Tibial nerve (tissue), 4 donors: ENCODE results near the gene ZNF213. TPM values are rescaled to one million over a fixed set of nuclear protein-coding genes. Genes with fewer than 3 reads are reported as not detected.
A peak's percentile ranks its signal among the peaks of the same experiment; 100 is the strongest.

Experiments used
- DNase-seq, 2 donors: peaks; one replicate each; pipeline ENCODE4 v3.0.0-alpha.2; 2019; ENCODE audit warnings: low spot score in 2 of 2
- H3K27ac ChIP-seq, 4 donors: fragments of 200-600 bp; sonication (generic) in 3 of 4; one replicate each; pipeline ENCODE4 v1.5.1; 2017 to 2019; ENCODE audit warnings: mild to moderate bottlenecking in 1 of 4
- H3K27me3 ChIP-seq, 2 donors: fragments of 200-600 bp; sonication (generic) in 1 of 2; one replicate each; pipeline versions ENCODE4 v1.5.1 to v1.6.0; 2017 to 2019
- H3K36me3 ChIP-seq, 3 donors: fragments of 200-600 bp; sonication (generic); one replicate each; pipeline ENCODE4 v1.5.1; 2018 to 2019
- H3K4me1 ChIP-seq, 4 donors: fragments of 200-600 bp; sonication (generic) in 3 of 4; one replicate each; pipeline ENCODE4 v1.5.1; 2017 to 2019
- H3K4me3 ChIP-seq, 4 donors: fragments of 200-600 bp; sonication (generic) in 3 of 4; one replicate each; pipeline ENCODE4 v1.5.1; 2017 to 2019; ENCODE audit warnings: mild to moderate bottlenecking in 1 of 4, moderate library complexity in 1 of 4
- H3K9me3 ChIP-seq, 4 donors: fragments of 200-600 bp; sonication (generic) in 3 of 4; one replicate each; pipeline ENCODE4 v1.5.1; 2017 to 2019
- CTCF ChIP-seq, 5 experiments: fragments of 200-600 bp in 3 of 5; fragments of 450-650 bp in 2 of 5; sonication (generic) in 3 of 5; IDR thresholded peaks; one replicate each; pipeline ENCODE4 v1.5.1; 2016 to 2019; ENCODE audit warnings: antibody characterized with exemption in 5 of 5, mild to moderate bottlenecking in 3 of 5, moderate library complexity in 2 of 5
- EP300 ChIP-seq, 2 donors: sonication (generic); formaldehyde crosslinking; IDR thresholded peaks; one replicate each; pipeline ENCODE4 v1.6.1; 2017; ENCODE audit warnings: antibody characterized with exemption in 2 of 2, mild to moderate bottlenecking in 1 of 2
- POLR2A ChIP-seq, 2 donors: fragments of 450-650 bp; IDR thresholded peaks; one replicate each; pipeline ENCODE4 v1.6.1; 2017; ENCODE audit warnings: antibody characterized with exemption in 2 of 2, mild to moderate bottlenecking in 2 of 2, moderate library complexity in 2 of 2
- WGBS, 2 donors: methylation state at CpG; one replicate each; pipeline ENCODE4 v1.1.5; 2018; 5-methylcytosine and 5-hydroxymethylcytosine counted together
- total RNA-seq, 4 donors: library from RNA; depleted of rRNA; stranded (reverse); fragments of >200 nt; gene quantifications; one replicate each; pipeline ENCODE4 v1.1.0, GENCODE V29; 2016

The ZNF213 gene
- total RNA-seq, 4 donors from 2014 or later = 7.7 to 17.1 (median 8.9) TPM

DNA sequence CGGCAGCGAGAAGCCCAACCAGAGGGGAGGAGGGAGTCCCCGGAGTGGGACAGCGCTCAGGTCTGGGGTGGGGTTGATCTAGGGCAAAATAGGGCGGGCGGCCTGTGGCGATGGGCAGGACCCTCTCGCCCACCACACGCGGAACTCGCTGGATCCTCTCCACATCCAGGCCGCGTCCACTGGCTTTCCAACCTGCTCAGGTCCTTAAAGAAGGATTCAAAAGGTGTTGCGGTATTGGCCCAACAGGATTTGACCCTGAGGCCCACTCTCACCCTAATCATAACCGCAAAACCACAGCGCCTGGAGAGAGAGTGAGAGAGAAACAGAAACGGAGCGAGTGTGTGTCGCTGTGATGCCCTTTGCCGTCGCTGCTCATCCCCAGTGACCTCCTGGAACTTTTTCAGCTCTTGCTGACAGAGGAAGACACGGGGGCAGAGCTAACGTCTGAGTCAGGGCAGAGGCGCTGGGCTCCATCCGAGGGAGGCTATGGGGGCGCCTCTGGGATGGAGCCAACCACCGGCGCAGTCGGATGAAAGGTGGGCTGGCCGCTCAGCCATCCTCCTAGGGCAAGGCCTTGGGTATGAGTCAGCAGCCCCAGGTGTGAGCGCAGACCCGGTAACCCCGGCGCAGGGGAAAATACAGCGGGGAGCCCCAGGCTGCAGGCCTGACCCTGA lies 36.5 kb downstream of the ZNF213 start:
- Histone ChIP-seq H3K36me3 (no peaks in the 10 kb centered on the region), H3K9me3 (no peaks in the 10 kb centered on the region), H3K27me3 (peaks cover 6 to 85% of the 10 kb centered on the region in 2 donors), H3K4me1 (peaks cover 0 to 33% (median 13%) of the 10 kb centered on the region in 4 donors), H3K27ac (no peak overlapping the region), H3K4me3 (peak overlapping the region in 2 of 4 donors; percentile 2 to 18)
- no peak for DNase-seq
- TF ChIP-seq CTCF (IDR thresholded peaks at IDR 0.05) (no peak), POLR2A (IDR thresholded peaks at IDR 0.05) (no peak), EP300 (IDR thresholded peaks at IDR 0.05) (no peak)
- WGBS, 2 donors = 3 to 5% methylated on average over 31 to 35 of the region's 35 CpGs

- Histone ChIP-seq H3K27ac (no peak overlapping the region), H3K4me1 (peaks cover 0 to 33% (median 13%) of the 10 kb centered on the region in 4 donors), H3K27me3 (peaks cover 6 to 92% of the 10 kb centered on the region in 2 donors), H3K9me3 (no peaks in the 10 kb centered on the region), H3K36me3 (no peaks in the 10 kb centered on the region), H3K4me3 (no peak overlapping the region)
- no peak for TF ChIP-seq POLR2A (IDR thresholded peaks at IDR 0.05)
- TF ChIP-seq EP300 (IDR thresholded peaks at IDR 0.05) = no peak
- no peak for TF ChIP-seq CTCF (IDR thresholded peaks at IDR 0.05)
- no peak for DNase-seq
- 8 to 15% methylated on average over 31 to 32 of the region's 41 CpGs for WGBS, 2 donors
These were observed 37.2 kb downstream of the ZNF213 start for GRCh38 chr16:3171855-3172593.

DNA sequence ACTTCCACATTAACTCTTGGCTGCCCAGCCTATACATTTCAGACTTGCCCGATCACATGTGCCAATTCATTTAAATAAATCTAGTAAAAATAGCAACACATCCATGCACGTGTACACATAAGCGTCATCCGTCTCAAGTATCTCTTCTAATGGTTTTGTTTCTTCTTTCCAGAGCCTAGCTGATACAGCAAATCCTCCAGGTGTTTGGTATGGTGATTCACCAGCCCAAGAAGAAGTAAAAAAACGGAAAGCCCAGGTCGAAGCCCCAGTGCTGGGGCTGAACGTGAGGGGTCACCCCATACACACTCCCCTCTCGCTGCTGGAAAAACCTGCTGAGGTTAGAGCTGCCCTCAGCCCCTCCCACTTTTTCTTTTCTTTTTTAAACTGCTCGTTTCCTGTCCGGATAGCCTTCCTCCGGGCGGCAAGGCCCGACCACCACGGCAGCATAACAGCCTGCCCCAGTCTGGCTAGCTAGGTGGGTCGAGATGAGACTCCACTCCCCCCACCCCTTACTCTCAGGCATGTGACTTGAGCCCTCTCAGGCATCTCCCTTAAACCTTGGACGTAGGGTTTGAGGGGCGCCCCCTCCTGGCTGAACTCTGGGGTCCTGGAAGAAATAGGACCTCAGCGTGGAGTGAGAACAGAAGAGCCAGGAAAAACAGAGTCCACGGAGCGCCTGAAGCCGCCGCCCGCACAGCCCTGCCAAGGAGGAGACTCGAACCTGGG lies 39.2 kb downstream of the ZNF213 start:
- Histone ChIP-seq H3K36me3 (no peaks in the 10 kb centered on the region), H3K27ac (no peak overlapping the region), H3K4me1 (peaks cover 0 to 33% (median 13%) of the 10 kb centered on the region in 4 donors), H3K27me3 (peaks cover 6 to 100% of the 10 kb centered on the region in 2 donors), H3K4me3 (no peak overlapping the region), H3K9me3 (no peaks in the 10 kb centered on the region)
- TF ChIP-seq POLR2A (IDR thresholded peaks at IDR 0.05) = no peak
- no peak for TF ChIP-seq CTCF (IDR thresholded peaks at IDR 0.05)
- TF ChIP-seq EP300 (IDR thresholded peaks at IDR 0.05) = no peak
- WGBS, 2 donors = 6 to 9% methylated on average over 24 of the region's 24 CpGs
- DNase-seq = no peak

- Histone ChIP-seq H3K9me3 (no peaks in the 10 kb centered on the region), H3K27me3 (peaks cover 6 to 100% of the 10 kb centered on the region in 2 donors), H3K36me3 (no peaks in the 10 kb centered on the region), H3K27ac (no peak overlapping the region), H3K4me1 (peaks cover 0 to 33% (median 13%) of the 10 kb centered on the region in 4 donors), H3K4me3 (no peak overlapping the region)
- no peak for DNase-seq
- WGBS, 2 donors = 20 to 22% methylated on average over 23 to 26 of the region's 28 CpGs
- TF ChIP-seq CTCF (IDR thresholded peaks at IDR 0.05) (no peak), EP300 (IDR thresholded peaks at IDR 0.05) (no peak), POLR2A (IDR thresholded peaks at IDR 0.05) (no peak)
These were observed 39.9 kb downstream of the ZNF213 start for GRCh38 chr16:3174618-3175148.
